Right renal cortex interstitium (tissue), 3 donors: Measurements from ENCODE around the gene CCR5AS.
"Not testable (repeated sequence)": the region's sequence is repeated elsewhere in the genome, so short reads cannot be mapped to it uniquely, and the experiment has no call there.

ENCODE experiments used
- DNase-seq, 3 donors: peaks; one replicate each; pipeline ENCODE4 v3.0.0-alpha.2; 2013; ENCODE audit warnings: low read depth in 3 of 3, low spot score in 2 of 3

The CCR5AS gene

DNA sequence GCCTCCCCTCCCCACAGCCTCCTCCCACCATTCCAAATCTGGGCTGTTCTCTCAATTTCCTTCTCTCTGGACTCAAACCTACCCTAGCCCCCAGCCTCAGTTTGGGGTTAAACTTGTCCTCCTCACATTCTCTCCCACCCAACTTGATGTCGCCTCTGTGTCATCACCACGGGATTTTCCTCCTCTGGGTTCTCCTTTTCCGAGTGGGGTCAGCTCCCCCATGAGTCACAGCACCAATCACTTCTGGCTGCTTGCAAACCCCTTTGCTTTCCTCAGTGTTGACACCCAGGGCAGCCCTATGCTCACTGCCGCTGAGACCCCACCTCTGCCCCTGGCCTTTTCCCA, 451 bp downstream of the CCR5AS start:
- no peak for DNase-seq

GRCh38 chr3:46405301-46406019, 1.4 kb downstream of the CCR5AS start:
- no peak for DNase-seq

DNA sequence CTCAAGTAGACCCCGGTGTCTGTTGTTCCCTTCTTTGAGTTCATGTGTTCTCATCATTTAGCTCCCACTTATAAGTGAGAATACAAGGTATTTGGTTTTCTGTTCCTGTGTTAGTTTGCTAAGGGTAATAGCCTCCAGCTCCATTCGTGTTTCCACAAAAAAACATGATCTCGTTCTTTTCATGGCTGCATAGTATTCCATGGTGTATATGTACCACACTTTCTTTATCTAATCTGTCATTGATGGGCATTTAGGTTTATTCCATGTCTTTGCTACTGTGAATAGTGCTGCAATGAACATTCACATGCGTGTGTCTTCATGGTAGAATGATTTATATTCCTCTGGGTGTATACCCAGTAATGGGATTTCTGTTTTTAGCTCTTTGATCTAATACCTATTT, 4.0 kb downstream of the CCR5AS start:
- DNase-seq: not testable (repeated sequence)

DNA sequence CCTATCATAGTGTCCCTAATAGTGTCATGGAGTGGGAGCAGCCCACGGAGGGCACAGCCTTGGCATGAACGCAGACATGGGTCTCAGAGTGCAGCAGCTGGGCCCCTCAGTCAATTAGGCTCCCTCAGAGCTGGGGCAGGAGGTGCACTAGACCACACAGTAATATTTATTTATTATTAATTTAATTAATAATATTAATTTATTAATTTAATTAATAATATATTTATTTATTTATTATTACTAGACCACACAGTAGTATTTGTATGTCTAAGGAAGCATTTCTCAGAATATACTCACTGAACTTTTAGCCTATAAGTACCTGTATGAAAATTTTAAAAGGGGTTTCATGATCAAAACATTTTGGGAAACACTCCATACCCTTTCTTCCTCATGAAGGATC, 5.3 kb downstream of the CCR5AS start:
- DNase-seq: no peak

DNA sequence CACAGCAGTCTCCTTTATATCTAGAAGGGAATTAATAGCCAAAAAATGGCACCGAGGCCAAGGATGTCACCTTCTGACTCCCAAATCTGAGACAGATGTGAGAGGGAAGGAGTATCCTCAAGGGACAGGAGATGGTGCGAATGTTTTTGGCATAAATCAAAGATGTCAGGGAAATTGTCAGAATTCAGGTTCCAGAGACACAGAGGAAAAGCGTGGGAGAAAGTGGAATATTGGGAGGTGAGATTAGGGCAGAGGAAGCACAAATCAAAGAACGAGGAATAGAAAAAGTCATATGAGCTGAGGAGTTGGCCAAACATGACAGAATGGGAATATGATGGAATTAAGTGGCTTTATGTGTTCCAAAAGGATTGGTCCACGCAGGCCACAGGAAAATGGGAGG, 6.0 kb downstream of the CCR5AS start:
- DNase-seq: no peak

- no peak for DNase-seq
Observed at GRCh38 chr3:46400000-46400734, 6.7 kb downstream of the CCR5AS start.

DNA sequence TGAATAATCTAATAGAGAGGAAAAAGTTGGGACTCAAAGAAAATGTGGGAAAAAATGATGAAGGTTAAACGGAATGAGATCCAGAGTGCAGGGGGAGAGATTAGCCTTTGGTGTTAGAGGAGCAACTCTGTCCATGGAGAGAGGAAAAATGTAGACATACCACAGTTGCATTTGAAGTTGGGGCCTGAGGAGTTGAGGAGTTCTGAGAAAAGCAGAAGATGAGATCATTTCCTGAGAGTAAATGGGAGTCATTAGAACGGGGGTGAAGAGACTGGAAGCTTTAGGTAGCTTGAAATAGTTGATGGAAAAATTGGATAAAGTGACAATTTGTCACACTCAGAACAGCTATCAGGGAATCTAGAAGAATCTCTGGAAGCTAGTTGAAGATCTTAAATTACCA, 7.3 kb downstream of the CCR5AS start:
- no peak for DNase-seq

GRCh38 chr3:46399098-46399497, 7.8 kb downstream of the CCR5AS start:
- no peak for DNase-seq

DNA sequence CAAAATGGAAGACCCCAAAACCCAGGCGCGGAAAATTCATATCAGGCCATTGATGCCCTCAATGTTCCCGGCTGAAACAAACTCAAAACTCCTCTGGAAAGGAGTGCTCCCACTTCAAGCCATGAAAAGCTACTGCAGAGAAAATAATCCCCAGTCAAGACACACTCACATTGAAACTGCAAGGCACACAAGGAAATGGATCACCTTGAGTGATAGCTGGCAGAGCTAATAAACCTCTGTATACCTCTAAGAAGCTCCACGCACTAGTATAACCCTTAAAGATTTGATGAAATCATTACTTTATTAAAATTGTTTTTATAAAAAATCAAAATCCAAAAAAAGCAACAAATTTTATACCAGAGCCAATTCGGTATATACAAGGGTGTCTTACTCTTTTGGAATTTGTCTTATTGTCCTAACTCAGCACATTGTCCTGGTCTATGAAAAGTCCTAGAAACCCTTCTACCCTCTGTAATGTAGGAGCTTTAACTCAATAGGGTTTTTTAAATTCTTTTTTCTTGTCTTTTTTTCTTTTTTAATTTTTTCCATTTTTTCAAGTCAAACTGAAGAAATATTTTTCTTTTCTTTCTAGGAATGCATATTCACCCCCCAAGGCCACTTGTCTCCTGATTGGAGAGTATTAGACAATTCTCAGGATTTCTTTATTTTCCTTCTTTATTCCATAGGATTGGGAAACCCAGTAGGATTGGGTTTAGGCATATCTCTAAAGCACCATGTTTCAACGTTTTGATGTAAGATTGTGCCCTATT, 8.5 kb downstream of the CCR5AS start:
- DNase-seq: no peak

DNA sequence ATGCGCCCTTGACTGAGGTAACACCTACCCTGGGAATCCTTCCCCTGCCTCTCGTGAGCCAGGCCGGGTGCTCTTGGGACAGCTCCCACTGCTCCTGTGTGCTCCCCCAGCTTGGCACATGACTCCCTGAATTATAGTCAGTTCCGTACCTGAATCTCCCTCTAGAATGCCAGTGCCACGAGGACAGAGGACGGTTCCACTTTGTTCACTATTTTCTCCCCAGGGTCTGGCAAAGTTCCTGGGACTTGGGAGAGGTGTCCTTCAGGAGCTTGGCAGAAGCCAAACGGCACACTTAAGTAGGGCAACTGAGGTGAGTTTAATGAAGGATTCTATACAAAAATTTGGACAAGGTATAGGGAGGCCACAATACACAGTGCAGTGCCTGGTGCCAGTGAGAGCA, 9.8 kb downstream of the CCR5AS start:
- DNase-seq: no peak

DNA sequence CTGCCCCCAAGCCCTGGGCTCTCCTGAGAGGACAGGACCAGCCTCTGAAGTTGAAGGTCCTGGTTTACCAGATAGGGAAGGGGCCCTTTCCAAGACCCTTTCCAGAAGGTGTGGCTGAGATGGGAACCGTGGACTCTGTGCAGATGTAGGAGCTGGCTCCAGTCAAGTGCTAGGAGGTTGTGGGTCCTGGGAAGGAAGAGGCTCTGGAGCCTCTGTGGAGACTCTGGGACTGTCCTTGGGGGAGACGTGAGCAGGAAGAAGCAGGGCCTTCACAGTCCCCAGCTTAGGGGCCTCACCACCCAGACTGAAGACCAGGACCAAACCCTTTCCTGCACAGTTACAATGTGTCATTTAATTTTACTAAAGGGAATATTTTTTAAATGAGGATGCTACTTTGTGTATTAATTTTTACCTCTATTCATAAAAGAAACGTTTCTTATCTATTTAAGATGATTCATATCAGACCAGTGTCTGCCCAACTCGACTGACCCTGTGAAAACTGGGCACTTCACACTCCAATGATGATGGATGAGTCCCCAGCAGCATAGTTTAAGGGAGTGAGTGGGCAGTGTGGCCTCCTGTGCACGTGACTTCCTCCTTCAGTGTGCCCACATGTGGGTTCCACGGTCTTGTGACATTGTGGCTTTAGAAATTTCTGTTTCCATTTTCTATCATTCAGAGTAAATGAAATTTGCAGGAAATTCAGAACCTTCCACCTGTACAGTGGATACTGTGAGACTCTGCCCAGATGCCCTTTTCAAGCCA, 10.9 kb downstream of the CCR5AS start:
- DNase-seq: no peak

- no peak for DNase-seq
Observed at GRCh38 chr3:46395210-46395661, 11.6 kb downstream of the CCR5AS start.

GRCh38 chr3:46393554-46394434, 13.1 kb downstream of the CCR5AS start:
- no peak for DNase-seq

DNA sequence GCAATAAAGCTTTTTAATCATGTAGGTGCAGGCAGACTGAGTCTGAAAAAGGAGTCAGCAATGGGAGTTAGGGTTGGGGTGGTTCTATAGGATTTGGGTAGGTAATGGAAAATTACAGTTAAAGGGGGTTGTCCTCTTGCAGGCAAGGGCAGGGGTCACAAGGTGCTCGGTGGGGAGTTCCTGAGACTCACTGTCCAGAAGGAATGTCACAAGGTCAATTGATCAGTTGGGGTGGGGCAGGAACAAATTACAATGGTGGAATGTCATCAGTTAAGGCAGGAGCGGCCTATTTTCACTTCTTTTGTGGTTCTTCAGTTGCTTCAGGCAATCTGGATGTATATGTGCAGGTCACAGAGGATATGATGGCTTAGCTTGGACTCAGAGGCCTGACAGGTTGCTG, 13.9 kb downstream of the CCR5AS start:
- DNase-seq: no peak

- DNase-seq: not testable (repeated sequence)
Observed at GRCh38 chr3:46391526-46391925, 15.3 kb downstream of the CCR5AS start.

DNA sequence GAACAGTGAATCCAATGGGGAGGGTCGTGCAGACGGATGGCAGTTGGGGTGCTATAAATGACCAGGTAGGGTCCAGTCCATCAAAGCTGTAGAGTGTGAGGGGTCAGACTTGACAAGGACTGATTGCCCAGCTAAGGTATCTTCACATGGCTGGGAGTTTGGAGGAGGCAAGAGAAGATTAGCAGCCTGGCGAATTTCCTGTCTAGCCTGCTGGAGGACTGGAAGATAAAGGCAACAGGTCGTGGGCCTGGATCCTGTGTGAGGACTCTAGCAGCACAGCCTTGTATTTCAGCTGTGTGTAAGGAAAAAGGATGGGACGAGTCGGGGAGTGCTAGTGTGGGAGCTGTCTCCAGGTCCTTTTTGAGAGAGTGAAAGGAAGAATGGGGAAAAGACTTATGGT, 17.6 kb downstream of the CCR5AS start:
- DNase-seq: no peak

- DNase-seq: not testable (repeated sequence)
Observed at GRCh38 chr3:46388847-46389246, 18.0 kb downstream of the CCR5AS start.

GRCh38 chr3:46386205-46386604, 20.7 kb downstream of the CCR5AS start:
- no peak for DNase-seq

- no peak for DNase-seq
Observed at GRCh38 chr3:46383951-46384330, 22.9 kb downstream of the CCR5AS start.
